Stimulated activated CD8-positive, alpha-beta memory T cell treated with anti-CD3 and anti-CD28 coated beads, Interleukin-7, amount 100 ng/mL, for 48 hours (primary cell): ENCODE results near the gene EFCAB5.
"Not testable (repeated sequence)": the region's sequence is repeated elsewhere in the genome, so short reads cannot be mapped to it uniquely, and the experiment has no call there.

Source experiments
- DNase-seq, 2 donors: peaks; one replicate each; pipeline ENCODE4 v3.0.0-alpha.2; 2020; ENCODE audit warnings: low read depth in 1 of 2; ENCODE audit errors: extremely low read depth in 1 of 2

Gene EFCAB5

DNA sequence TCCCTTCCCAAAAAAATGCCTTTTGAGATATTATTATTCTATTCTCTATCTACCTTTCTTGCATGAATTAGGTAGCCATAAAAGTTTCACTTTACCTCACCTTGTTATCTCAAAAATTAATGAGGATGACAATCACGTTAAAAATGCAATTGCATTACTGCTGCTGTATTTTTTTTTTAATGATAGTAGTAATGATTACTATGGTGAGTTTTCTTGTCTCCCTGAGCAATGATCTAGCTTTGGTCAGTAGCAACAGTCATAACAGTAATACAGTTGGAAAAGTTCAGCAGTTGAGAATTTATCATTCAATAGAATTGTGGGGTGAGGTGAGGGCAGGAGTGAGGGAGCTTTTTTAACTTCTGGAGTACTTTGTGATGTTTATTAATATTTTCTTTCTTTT lies at the start of gene EFCAB5:
TSS of gene EFCAB5 (plus strand) at position 301 of the 400 bp plus-strand sequence. CDS start 163 bp downstream, outside the sequence.
- DNase-seq, result no peak

DNA sequence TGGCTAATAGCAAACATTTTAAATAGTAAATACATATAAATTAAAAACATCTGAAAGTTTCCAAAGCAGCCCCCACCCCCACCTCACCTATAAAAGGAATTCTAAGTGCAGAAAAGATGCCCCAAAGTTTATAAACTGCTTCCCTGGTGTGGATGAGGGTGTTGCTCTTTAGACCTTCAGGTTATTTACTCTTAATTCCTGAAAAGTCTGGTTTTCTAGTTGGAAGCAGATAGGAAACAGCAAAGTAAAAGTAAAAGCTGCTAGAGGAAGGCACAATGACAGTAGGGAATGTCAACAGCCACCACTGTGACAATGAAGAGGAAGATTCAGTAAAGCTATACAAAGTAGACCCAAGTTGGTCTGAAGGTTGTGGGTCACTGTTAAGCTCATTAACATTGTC lies 49.2 kb upstream of the EFCAB5 start:
- no peak for DNase-seq

DNA sequence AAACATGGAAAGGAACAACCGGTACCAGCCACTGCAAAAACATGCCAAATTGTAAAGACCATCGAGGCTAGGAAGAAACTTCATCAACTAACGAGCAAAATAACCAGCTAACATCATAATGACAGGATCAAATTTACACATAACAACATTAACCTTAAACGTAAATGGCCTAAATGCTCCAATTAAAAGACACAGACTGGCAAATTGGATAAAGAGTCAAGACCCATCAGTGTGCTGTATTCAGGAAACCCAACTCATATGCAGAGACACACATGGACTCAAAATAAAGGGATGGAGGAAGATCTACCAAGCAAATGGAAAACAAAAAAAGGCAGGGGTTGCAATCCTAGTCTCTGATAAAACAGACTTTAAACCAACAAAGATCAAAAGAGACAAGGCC lies 44.3 kb upstream of the EFCAB5 start:
- DNase-seq, result not testable (repeated sequence)

DNA sequence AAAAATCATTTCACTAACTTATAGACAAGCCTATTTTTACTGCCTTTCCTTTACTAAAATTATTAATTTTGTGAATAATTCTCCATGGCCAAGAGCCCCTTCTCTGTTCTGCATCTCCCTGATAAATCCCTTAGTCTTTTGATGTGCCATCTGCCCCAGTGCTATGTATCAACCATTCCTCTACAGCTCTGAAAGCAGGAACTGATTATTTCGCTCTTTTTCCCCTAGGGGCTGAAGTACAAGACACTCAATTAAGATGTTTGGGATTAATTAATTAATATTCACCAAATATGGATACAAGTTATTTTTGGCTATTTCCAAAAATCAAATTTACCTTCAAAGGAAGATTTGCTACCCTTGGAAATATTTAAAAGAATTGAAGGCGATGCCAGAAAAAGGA lies 38.0 kb upstream of the EFCAB5 start:
- no peak for DNase-seq

DNA sequence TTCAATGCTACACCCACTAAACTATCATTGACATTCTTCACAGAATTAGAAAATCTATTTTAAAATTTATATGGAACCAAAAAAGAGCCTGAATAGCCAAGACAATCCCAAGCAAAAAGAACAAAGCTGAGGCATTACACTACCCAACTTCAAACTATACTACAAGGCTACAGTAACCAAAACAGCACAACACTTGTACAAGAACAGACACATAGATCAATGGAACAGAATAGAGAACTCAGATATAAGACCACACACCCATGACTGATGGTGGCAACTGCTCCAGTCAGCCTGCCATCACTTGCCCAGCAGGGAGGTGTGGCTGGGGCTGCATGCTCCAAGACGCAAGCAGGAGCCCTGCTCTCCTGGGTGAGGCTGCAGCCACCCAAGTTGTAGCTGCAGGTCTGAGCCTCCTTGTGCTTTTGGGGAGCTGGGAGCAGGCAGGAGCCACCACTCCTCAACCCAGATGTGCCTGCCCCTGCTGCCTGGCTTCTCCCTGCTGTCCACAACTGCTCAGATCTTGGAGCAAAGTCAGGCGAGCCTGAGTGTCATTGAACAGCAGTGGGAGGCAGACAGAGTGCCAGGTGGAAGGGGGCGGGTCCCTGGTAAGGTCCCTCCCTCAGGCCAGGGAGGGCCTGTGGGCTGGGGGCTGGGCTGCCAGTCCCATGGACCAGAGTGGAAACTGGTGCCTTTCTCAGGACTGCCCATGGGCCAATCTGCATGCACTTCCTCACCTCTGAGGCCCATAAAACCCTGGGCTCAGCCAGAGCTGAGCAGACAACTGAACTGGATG lies 36.2 kb upstream of the EFCAB5 start:
- no peak for DNase-seq

DNA sequence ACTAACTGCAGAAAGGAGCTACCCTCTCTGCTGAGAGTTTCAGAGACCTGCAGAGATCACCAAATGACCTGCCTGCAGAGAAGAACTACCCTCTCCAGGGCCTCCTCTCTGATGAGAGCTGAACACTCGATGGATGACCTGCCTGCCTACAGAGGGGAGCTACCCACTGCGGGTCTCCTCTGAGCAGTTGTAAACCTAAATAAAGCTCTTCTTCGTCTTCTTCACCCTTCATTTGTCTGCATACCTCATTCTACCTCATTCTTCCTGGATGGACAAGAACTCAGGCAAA lies 35.6 kb upstream of the EFCAB5 start:
- no peak for DNase-seq

DNA sequence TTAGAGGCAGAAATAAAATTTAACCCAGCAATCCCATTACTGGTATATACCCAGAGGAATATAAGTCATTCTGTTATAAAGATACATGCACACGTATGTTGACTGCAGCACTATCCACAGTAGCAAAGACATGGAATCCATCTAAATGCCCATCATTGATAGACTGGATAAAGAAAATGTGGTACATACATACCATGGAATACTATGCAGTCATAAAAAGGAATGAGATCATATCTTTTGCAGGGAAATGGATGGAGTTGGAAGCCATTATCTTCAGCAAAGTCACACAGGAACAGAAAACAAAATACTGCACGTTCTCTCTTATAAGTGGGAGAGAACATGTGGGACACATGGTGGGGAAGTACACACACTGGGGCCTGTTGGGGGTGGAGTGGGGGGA lies 34.5 kb upstream of the EFCAB5 start:
- no peak for DNase-seq

DNA sequence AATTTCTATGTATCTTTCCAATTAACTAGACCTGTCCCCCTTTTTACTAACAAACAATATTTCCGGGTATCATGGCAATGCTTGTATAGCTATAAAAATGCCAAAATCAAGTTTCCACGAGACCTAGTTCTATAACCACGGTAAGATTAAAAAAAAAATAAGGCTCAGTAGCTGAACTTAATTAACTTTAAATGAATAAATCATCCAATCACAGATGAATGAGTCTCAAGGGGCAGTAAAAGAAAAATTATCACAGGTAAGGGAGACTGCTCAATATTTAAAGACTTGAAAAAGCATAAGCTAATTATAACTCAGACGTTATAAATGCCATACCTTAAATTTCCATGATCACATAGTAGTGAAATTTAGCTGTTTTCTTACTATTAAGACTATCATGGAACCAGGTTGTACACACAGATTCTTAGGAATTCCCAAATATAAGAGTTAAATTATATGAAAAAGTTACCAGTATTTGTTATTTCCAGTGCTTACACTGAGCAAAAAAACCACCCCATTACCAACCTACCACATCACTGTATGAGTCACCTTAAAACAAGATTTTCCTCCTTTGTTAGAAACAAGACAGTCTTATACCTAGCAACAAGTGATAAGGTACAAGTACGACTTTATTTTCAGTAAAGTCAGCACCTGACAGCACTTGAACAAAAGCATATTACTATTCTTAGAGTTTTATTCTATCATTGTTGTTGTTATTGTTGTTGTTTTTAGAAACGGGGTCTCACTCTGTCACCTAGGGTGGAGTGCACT lies 32.0 kb upstream of the EFCAB5 start:
- DNase-seq, result no peak

DNA sequence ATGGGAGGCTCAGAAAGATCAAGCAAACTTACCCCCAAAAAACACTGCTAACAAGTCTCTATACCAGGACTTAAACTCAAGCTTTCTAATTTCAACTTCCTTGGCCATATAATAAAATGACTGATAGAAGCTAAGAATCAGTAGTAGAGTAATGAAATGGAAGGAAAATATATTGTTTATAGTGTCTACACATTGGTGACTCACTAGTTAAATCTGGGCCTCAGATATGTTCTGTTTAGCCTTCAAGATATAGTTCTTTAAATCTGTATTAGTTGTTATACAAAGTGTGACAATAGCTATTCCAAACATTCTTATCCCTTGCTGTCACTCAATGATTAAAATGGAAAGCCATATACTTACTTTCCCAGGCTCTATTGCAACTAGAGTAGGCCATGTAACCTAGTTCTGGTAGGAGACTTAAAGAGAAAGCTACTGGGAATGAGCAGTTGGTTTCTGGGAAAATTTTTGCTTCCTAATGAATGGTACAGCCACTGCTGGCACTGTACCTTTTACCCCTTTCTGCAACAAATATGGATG lies 29.7 kb upstream of the EFCAB5 start:
- no peak for DNase-seq

DNA sequence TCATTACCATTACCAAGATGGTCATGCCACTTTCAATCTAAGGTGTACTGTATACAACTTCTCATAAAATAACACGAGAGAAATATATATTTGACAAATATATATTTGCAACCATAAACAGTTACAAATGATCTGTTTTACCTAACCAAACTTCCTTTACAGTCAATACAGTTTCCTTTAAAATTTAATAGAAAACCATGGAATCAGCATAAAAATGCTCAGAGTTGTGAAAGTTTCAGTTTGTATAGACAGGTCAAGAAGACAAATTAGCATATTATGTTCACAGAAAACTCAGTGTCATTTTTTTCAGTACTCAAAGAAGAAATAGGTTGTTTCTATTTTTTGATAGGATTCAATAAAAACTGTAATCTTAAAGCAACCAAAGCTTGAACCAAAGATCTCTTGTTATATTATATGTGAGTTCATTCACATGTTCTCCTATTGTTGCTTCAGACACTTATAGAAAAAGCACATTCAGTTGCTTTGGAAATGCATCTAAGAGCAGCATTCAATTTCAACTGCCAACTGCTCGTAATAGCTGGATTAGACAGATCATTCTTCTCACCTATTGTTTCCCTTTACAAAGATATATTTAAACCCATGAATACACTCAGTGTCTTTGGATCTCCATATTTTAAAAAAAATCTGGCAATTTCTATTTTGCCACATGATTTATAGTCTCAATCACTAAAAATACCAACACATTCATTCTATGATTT lies 26.5 kb upstream of the EFCAB5 start:
- no peak for DNase-seq

DNA sequence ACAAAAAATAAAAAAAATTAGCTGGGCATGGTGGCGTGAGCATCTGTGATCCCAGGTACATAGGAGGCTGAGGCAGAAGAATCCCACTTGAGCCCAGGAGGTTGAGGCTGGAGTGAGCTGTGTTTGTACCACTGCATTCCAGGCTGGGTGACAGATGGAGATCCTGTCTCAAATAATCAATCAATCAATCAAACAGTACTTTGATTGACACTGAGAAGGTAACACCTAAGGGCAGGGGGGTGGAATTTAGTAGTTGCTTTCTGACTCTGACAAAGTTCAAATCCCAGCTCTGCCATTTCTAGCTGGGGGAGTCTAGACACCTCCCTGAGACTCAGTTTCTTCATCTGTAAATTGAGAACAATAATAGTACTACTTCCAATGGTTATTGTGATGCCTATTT lies 23.4 kb upstream of the EFCAB5 start:
- no peak for DNase-seq

DNA sequence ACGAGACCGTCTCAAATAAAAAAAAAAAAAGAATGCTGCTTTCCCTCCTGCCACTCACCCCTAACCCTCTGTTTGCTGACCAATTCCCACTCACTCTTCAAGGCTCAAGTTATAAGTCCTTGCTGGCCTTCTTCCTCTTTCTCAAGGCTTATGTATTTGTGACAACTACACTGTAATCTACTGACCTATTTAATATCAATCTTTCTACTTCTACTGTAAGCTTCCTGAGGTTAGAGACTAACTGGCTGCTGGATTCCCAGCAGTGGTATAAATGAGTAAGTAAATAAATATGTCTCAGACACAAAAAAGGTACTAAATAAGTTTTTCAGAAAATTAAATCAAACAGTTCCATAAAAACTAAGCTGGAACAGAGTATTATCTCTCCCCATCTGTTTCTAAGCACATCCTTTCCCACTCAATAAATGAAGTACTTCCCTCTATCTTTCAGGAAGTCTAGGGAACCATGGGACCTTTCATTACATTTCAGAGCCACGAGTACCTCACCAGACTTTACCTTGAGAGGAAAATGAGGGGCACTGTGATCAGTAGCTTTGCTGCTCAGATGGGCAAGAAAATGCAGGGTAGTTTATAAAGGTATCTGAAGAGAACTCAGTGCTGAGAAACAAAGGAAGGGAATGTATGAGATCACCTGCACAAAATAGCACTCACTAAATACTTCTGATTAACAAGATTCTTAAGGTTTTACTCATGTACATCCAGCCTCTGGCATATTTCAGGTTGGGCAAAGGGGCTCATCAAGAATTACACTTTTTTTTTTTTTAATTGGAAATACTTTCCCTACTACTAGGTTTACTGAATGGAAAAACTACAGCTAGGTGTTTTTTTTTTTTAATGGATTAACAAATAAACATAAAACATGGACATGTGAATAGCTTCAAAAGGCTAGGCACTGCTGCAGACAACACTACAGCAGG lies 22.2 kb upstream of the EFCAB5 start:
- no peak for DNase-seq

DNA sequence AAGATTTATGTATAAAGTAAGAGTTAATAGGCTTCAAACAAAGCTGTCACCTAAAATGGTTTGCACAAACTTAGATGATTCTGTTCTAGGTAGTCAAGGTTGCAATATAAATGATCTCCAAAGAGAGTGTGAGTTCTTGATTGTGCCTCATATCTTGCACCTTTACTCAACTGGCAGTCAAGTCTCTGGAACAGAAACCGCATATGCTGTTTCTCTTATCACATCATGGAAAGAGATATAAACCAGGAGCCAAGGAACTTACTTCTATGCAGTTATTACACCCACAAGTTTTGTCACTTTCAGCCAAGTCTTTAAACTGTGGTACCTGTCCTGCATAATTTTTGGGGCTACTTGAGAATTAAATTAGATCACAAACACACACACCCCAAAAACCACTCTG lies 16.6 kb upstream of the EFCAB5 start:
- no peak for DNase-seq

DNA sequence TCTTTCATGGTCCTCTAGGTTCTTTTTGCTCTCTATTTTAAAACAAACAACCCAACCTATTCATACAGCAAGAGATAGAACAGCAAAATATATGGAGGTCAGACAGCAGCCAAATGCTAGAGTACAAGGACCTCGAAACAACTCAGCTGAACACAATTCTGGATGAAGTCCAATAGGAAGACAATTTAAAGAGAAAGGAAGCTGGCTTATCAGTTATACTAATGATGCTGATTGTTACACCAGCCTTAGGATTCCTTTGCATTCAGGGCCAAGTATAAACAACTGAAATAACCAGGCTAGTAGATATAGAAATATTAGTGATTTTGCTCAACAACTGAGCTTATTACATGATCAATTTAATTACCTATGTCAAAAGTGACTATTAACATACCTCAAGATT lies 13.9 kb upstream of the EFCAB5 start:
- no peak for DNase-seq

DNA sequence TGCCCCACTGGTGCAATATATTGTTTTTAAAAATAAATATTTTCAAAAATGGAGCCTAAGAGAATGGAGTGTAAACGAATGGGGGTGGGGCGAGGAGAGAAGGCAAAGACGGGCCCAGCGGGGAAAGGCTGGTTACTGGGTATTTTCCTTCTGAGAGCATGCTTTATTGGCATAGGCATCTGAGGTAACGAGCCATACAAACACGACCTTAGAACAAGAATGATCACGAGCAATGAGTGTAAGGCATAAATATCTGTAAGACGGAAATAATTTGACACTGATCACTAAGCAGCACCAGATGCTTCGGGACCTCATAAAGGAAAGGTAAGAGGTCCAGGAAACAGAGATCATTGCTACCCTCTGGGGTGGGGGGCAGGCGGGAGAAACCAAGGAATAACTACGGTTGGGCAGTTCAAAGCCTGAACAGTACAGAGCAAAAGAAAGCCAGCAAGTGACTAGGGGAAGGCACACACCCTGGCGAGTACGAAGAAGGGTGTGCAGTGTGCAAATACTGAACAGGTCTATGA lies 12.4 kb upstream of the EFCAB5 start:
- peak in 1 of 2 donors; percentile 12 for DNase-seq

DNA sequence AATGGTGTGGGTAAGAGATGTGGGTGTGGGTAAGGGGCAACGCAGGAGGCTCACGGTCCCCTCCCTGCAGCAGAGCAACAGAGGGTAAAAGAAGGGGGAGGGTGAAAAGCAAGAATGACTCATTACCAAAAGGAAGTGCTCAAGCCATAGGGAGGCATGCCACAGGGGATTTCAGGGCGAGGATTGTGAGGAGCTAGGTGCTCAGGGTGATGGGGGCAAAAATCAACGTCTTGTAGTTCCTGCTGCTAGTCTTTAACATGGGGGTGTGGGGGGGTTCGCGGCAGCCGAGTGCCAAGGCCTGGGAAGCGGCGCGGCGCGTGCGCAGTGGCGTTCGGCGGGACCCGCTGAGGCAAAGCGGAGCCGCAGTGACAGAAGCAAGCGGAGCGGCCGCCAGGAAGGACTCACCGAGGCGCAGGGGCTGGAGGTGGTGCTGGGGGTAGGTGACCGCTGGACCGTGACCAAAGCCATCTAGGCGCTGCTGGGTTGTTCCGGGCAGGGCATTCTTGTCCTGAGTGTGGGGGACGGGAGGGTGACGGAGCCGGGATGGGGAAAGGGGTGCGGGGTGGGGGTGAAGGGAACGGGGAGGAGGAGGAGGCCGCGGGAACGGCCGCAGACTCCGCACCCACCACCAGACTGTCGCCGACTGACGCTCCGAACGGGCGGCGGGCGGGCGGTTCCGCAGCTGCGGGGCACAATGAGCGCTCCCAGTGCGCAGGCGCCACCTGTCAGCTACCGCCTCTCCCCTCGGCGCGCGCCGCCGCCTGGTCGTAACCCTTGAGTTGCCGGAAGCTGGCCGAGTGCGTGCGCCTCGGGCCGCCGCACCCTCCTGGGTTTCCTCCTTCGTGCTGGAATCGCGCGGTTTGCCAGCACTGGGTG lies 11.7 kb upstream of the EFCAB5 start, which contains the start of gene SSH2:
TSS of gene SSH2 (minus strand) at position 696 of the 876 bp plus-strand sequence. CDS start at position 468, 228 bp downstream.
- peak; percentile 77 to 83 for DNase-seq

DNA sequence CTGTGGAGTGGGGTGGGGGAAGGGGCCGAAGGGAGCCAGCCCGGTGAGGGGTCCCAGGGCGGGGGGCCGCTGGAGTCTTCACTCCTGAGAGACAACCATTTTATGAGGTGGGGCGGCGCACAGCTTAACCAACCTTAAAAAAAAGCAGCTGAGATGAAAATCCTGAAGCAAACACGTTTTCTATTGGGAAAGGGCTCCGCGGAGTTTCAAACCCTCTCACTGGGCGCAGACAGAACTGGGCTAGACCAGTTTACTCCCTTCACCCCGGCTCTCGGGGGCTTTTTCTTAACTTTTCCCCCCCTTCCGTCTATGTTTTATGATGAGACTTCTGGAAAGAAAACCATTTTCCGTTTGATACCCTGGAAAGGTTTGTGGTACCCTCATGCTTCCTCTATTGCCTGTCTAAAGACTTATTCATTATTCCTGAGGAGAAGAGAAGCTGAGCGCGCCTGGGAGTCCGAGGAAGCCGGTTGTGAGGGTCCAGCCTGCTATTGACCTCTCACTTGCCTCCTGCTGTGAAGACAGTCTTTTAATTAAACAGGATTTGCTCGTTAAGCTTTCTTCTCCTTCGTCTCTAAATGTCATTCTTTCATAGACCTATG lies 10.9 kb upstream of the EFCAB5 start:
- DNase-seq, result no peak

DNA sequence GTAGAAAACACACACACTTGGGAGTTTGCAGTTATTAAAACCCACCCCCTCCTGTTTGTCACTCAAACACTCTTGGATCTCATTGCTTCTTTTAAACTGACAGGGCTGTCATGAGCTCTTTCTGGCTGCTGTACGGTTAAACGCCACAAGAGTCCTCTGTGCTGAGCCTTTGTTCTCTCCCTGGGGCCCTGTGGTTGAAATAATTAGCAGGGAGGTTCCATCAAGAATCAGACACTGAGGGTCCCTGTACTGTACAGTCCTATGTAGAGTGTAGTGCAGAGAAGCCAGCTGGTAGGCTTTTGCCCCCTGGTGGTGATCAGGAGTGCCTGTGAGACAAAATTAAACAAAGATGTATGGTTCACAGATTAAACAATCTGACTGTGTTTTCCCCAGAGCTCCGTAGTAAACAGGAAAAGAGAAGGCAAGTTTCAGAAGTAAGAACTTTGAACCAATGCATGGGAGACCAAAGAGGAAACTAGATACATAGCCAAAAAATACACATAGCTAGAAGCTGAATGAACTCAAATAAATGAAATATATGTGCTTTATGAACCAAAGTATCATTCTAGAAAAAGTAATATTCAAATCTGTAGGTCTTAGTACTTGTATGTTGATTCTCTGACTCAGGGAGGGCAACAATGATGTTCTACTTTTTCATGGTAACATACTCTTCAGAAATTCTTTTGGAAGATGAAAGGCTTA lies 10.1 kb upstream of the EFCAB5 start:
- DNase-seq, result peak in 1 of 2 donors; percentile 62
